Measurements from ENCODE around the gene SFR1.

SFR1 gene

DNA sequence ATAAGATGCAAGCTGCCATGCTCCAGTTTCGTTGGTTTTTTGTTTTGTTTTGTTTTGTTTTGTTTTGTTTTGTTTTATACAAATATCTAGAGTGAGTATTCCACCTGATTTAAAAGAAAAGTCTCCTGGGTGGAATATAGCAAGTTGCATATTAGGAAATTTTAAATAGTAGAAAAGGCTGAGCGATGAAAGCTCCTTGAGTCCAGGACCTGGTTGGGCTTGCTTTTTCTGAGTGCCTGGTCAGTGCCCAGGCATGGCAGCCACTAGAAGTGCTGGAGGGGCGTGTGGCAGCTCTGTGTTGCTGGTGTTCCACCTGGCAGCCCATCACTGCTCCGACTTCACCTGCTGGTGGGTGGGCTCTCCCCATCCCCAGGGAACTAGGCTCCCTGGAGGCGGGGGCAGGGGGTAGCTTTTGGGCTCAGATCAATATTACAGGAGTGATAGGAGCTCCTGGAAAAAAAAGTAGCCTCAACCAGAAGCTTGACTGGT lies 44.3 kb upstream of the SFR1 start:
- Histone ChIP-seq H3K4me3 (no peak overlapping the region), H3K9me3 (no peaks in the 10 kb centered on the region), H3K36me3 (no peaks in the 10 kb centered on the region), H3K27ac (no peak overlapping the region), H3K4me1 (no peaks in the 10 kb centered on the region), H3K27me3 (peaks cover 0 to 5% of the 10 kb centered on the region in 2 donors)
- TF ChIP-seq, protein P1, sequence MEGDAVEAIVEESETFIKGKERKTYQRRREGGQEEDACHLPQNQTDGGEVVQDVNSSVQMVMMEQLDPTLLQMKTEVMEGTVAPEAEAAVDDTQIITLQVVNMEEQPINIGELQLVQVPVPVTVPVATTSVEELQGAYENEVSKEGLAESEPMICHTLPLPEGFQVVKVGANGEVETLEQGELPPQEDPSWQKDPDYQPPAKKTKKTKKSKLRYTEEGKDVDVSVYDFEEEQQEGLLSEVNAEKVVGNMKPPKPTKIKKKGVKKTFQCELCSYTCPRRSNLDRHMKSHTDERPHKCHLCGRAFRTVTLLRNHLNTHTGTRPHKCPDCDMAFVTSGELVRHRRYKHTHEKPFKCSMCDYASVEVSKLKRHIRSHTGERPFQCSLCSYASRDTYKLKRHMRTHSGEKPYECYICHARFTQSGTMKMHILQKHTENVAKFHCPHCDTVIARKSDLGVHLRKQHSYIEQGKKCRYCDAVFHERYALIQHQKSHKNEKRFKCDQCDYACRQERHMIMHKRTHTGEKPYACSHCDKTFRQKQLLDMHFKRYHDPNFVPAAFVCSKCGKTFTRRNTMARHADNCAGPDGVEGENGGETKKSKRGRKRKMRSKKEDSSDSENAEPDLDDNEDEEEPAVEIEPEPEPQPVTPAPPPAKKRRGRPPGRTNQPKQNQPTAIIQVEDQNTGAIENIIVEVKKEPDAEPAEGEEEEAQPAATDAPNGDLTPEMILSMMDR (IDR thresholded peaks at IDR 0.05) = no peak
- no peak for DNase-seq
- intact Hi-C loops (cut with DNase I; ENCODE audit: low total_unique reads) = no loop called here

GRCh38 chr10:104080762-104081161 lies 41.2 kb upstream of the SFR1 start:
- DNase-seq = no peak

GRCh38 chr10:104081998-104082397 lies 40.0 kb upstream of the SFR1 start:
- no peaks in the 10 kb centered on the region for H3K4me1 ChIP-seq
- H3K9me3 ChIP-seq = no peaks in the 10 kb centered on the region
- peaks cover 0 to 3% of the 10 kb centered on the region in 2 donors for H3K27me3 ChIP-seq
- H3K36me3 ChIP-seq = no peaks in the 10 kb centered on the region
- intact Hi-C loops (cut with DNase I; ENCODE audit: low total_unique reads) = no loop called here
- DNase-seq = no peak
- TF ChIP-seq, protein P1 (IDR thresholded peaks at IDR 0.05) = no peak
- no peak overlapping the region for H3K27ac ChIP-seq
- no peak overlapping the region for H3K4me3 ChIP-seq

More at GRCh38 chr10:104080762-104081161, 41.2 kb upstream of the SFR1 start:
- no peaks in the 10 kb centered on the region for H3K4me1 ChIP-seq
- H3K4me3 ChIP-seq = no peak overlapping the region
- H3K9me3 ChIP-seq = no peaks in the 10 kb centered on the region
- no peak overlapping the region for H3K27ac ChIP-seq
- H3K36me3 ChIP-seq = no peaks in the 10 kb centered on the region
- TF ChIP-seq, protein P1 (IDR thresholded peaks at IDR 0.05) = no peak
- intact Hi-C loops (cut with DNase I; ENCODE audit: low total_unique reads) = no loop called here
- peaks cover 0 to 5% of the 10 kb centered on the region in 2 donors for H3K27me3 ChIP-seq

DNA sequence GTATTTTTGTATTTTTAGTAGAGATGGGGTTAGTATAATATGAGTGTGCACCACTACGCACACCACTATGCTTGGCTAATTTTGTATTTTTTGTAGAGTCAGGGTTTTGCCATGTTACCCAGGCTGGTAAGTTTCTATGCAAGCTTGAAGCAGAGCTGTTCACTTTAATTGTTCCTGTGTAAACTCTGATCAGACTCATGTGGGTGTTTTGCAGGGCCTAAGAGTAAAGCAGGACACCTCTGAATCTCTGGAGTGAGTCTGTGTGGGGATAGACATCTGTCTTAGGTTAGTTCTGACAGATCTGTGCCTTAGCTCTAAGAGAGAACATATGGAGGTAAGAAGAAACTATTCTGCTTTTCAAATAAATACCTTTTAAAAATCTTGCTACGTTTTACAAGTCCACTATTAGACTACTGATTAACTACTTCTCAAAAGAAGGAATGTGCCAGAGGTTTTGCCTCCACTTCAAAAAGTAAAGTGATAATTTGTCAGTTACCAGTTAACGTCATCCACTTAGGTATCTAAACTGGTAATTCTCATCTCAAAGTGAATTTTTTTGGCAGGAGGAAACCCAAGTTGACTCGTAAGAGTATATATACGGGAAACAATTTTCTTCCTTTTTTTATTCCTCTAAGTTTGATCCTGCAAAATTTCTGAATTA lies 37.4 kb upstream of the SFR1 start:
- Histone ChIP-seq H3K4me3 (no peak overlapping the region), H3K36me3 (no peaks in the 10 kb centered on the region), H3K27me3 (no peaks in the 10 kb centered on the region), H3K27ac (no peak overlapping the region), H3K9me3 (no peaks in the 10 kb centered on the region), H3K4me1 (no peaks in the 10 kb centered on the region)
- DNase-seq = no peak
- TF ChIP-seq, protein P1 (IDR thresholded peaks at IDR 0.05) = no peak
- intact Hi-C loops (cut with DNase I; ENCODE audit: low total_unique reads) = no loop called here

DNA sequence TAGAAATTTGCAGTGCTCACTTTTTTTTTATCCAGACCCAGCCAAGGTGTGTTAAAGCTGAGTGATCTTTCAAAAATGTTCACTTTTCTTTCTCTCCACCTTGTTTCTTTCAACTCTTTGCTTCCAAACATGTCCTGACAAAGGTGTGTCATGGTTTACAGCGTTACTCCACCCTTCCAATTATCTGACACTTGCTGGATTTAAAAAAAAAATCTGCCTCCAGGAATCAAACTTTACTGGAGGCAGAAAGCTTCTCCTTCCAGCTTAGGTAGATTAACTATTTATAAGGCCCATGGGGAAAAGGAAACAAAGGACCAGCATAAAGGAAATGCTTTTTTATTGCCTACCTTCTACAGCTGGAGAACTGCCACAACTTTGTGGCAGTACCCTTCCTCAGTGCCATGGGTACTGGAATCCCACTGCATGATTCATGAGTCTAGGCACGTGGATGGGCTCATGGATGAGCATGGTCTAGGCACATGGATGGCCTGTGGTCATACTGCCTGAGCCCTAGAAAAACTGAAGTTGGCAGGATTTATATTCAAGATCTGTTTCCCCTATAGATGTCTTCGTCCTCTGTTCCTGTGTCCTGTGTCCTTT lies 36.1 kb upstream of the SFR1 start, which contains the start of gene COL17A1:
TSS of gene COL17A1 (minus strand) at position 80 of the 600 bp plus-strand sequence. CDS start 5,207 bp downstream, outside the sequence.
- no peak within 1 kb of the TSS for H3K4me3 ChIP-seq
- H3K4me1 ChIP-seq = no peaks in the 10 kb centered on the region
- no peak within 1 kb of the TSS for H3K27ac ChIP-seq
- no peaks in the 10 kb centered on the region for H3K9me3 ChIP-seq
- DNase-seq = no peak
- no peaks in the 10 kb centered on the region for H3K36me3 ChIP-seq
- TF ChIP-seq, protein P1 (IDR thresholded peaks at IDR 0.05) = no peak
- no peaks in the 10 kb centered on the region for H3K27me3 ChIP-seq
- intact Hi-C loops (cut with DNase I; ENCODE audit: low total_unique reads) = no loop called here

Measured in tibial artery (tissue), 4 donors.